ENCODE data around the gene NMRK2. TPM values are rescaled to one million over a fixed set of nuclear protein-coding genes. Genes with fewer than 3 reads are reported as not detected.

The NMRK2 gene
- total RNA-seq, 1 experiment from 2014 or later, result not detected

- Histone ChIP-seq H3K4me3 (ENCODE audit: low read depth, low read length, poor library complexity, severe bottlenecking) (no peak overlapping the region), H3K27ac (ENCODE audit: low read depth, low read length, poor library complexity, severe bottlenecking) (no peak overlapping the region), H3K36me3 (ENCODE audit: insufficient read depth, low read length, poor library complexity, severe bottlenecking) (no peaks in the 10 kb centered on the region), H3K27me3 (replicated peaks; ENCODE audit: insufficient read depth, low read depth, low read length, poor library complexity) (no peaks in the 10 kb centered on the region), H3K4me1 (ENCODE audit: insufficient read depth, low read length, poor library complexity, severe bottlenecking) (no peaks in the 10 kb centered on the region), H3K9me3 (ENCODE audit: low read depth, low read length, poor library complexity, severe bottlenecking) (no peaks in the 10 kb centered on the region)
- POLR2A ChIA-PET (ENCODE audit: low non-redundant PET), result no interaction called here
- BruUV-seq (replicated peaks), result no TSS peak
- no peak for TF ChIP-seq EZH2 (IDR thresholded peaks at IDR 0.05; ENCODE audit: borderline replicate concordance, low read depth, low read length, poor library complexity, severe bottlenecking)
- TF ChIP-seq, protein P1, sequence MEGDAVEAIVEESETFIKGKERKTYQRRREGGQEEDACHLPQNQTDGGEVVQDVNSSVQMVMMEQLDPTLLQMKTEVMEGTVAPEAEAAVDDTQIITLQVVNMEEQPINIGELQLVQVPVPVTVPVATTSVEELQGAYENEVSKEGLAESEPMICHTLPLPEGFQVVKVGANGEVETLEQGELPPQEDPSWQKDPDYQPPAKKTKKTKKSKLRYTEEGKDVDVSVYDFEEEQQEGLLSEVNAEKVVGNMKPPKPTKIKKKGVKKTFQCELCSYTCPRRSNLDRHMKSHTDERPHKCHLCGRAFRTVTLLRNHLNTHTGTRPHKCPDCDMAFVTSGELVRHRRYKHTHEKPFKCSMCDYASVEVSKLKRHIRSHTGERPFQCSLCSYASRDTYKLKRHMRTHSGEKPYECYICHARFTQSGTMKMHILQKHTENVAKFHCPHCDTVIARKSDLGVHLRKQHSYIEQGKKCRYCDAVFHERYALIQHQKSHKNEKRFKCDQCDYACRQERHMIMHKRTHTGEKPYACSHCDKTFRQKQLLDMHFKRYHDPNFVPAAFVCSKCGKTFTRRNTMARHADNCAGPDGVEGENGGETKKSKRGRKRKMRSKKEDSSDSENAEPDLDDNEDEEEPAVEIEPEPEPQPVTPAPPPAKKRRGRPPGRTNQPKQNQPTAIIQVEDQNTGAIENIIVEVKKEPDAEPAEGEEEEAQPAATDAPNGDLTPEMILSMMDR (conservative IDR thresholded peaks at IDR 0.05; ENCODE audit: low read depth, low read length), result no peak
- CTCF ChIA-PET, result no interaction called here
- intact Hi-C loops (cut with micrococcal nuclease; ENCODE audit: unreplicated experiment), result no loop called here
- no peak for DNase-seq (ENCODE audit: low spot score)
Measured at GRCh38 chr19:3899531-3900294, 33.2 kb upstream of the NMRK2 start.

GRCh38 chr19:3902317-3902973 lies 30.4 kb upstream of the NMRK2 start:
- no peak overlapping the region for H3K4me3 ChIP-seq (ENCODE audit: low read depth, low read length, poor library complexity, severe bottlenecking)
- TF ChIP-seq EZH2 (IDR thresholded peaks at IDR 0.05; ENCODE audit: borderline replicate concordance, low read depth, low read length, poor library complexity, severe bottlenecking), result no peak
- TF ChIP-seq, protein P1 (conservative IDR thresholded peaks at IDR 0.05; ENCODE audit: low read depth, low read length), result no peak
- H3K4me1 ChIP-seq (ENCODE audit: insufficient read depth, low read length, poor library complexity, severe bottlenecking), result no peaks in the 10 kb centered on the region
- ChIA-PET CTCF (interaction anchor here (0.5 kb wide), 1 partner anchor 417 kb away, joined by 3 read pairs; no protein-coding TSS in a partner anchor), POLR2A (ENCODE audit: low non-redundant PET) (no interaction called here)
- no peaks in the 10 kb centered on the region for H3K36me3 ChIP-seq (ENCODE audit: insufficient read depth, low read length, poor library complexity, severe bottlenecking)
- H3K9me3 ChIP-seq (ENCODE audit: low read depth, low read length, poor library complexity, severe bottlenecking), result no peaks in the 10 kb centered on the region
- intact Hi-C loops (cut with micrococcal nuclease; ENCODE audit: unreplicated experiment), result no loop called here
- no TSS peak for BruUV-seq (replicated peaks)
- H3K27ac ChIP-seq (ENCODE audit: low read depth, low read length, poor library complexity, severe bottlenecking), result no peak overlapping the region
- DNase-seq (ENCODE audit: low spot score), result no peak
- H3K27me3 ChIP-seq (replicated peaks; ENCODE audit: insufficient read depth, low read depth, low read length, poor library complexity), result no peaks in the 10 kb centered on the region

- ChIA-PET POLR2A (ENCODE audit: low non-redundant PET) (no interaction called here), CTCF (no interaction called here)
- TF ChIP-seq, protein P1 (conservative IDR thresholded peaks at IDR 0.05; ENCODE audit: low read depth, low read length), result no peak
- no peak for TF ChIP-seq EZH2 (IDR thresholded peaks at IDR 0.05; ENCODE audit: borderline replicate concordance, low read depth, low read length, poor library complexity, severe bottlenecking)
- no peaks in the 10 kb centered on the region for H3K27me3 ChIP-seq (replicated peaks; ENCODE audit: insufficient read depth, low read depth, low read length, poor library complexity)
- H3K27ac ChIP-seq (ENCODE audit: low read depth, low read length, poor library complexity, severe bottlenecking), result no peak overlapping the region
- H3K36me3 ChIP-seq (ENCODE audit: insufficient read depth, low read length, poor library complexity, severe bottlenecking), result no peaks in the 10 kb centered on the region
- intact Hi-C loops (cut with micrococcal nuclease; ENCODE audit: unreplicated experiment), result no loop called here
- no peaks in the 10 kb centered on the region for H3K9me3 ChIP-seq (ENCODE audit: low read depth, low read length, poor library complexity, severe bottlenecking)
- no peak for DNase-seq (ENCODE audit: low spot score)
- BruUV-seq (replicated peaks), result no TSS peak
- no peak overlapping the region for H3K4me3 ChIP-seq (ENCODE audit: low read depth, low read length, poor library complexity, severe bottlenecking)
- no peaks in the 10 kb centered on the region for H3K4me1 ChIP-seq (ENCODE audit: insufficient read depth, low read length, poor library complexity, severe bottlenecking)
Measured at GRCh38 chr19:3904233-3904632, 28.6 kb upstream of the NMRK2 start.

Data from A673 (cell line).